ENCODE measurements around the gene FOXO6.

The FOXO6 gene

DNA sequence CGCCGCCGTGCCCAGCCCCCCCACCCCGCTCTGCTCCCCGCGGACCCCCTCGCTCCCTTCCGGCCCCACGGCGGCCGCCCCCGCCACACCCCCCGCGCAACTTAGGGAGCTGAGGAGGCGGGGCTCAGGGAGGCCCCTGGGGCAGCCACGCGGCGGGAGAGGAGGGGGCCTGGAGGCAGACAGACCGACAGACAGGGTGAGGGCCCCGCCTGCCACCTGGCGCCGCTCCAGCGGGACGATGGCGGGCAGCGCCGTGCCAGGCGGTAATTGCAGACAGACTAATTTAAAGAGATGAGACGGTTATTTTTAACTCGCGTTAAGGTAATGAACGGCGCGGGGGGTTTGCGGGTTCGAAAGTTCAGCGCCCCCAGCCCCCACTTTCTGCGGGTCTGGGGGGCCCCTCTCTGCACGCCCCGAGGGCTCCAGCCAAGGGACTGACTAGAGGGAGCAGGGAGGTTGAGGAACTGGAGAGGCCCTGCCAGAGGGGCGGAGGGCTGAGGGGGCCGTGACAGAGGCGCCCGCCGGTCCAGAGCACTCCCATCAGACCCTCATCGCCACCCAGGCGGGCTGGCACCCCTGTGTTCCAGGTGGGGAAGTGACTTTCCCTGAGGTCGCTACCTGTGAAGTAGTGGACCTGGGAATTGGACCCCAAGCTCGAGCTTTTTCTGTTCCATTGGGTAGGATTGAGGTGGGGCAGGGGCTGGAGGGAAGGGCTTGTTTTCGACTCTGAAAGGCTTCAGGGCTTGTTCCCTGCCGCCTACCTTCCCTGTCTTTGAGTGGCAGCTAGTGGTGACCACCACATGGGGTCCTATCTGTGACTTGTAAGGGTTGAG lies 5.4 kb downstream of the FOXO6 start:
- peak; percentile 38 for DNase-seq (ENCODE audit: low spot score)

DNA sequence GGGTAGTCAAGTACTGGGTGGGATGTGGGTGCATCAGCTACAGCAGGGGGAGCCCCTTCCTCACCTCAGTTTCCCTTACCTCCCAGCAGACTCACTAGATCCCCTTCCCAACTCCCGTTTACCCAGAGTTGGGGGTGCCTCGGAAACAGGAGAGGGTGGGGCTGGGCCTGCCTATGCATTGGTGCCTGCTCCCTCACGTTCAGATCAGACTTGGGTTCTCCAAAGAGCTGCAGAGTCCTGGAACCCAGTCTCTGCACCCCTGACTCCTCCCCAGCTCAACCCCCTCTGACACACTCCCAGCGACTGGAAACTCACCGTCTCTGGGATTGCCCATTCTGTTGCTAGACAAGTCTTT lies 6.0 kb downstream of the FOXO6 start:
- no peak for DNase-seq (ENCODE audit: low spot score)

GRCh38 chr1:41368366-41368765 lies 7.1 kb downstream of the FOXO6 start:
- no peak for DNase-seq (ENCODE audit: low spot score)

DNA sequence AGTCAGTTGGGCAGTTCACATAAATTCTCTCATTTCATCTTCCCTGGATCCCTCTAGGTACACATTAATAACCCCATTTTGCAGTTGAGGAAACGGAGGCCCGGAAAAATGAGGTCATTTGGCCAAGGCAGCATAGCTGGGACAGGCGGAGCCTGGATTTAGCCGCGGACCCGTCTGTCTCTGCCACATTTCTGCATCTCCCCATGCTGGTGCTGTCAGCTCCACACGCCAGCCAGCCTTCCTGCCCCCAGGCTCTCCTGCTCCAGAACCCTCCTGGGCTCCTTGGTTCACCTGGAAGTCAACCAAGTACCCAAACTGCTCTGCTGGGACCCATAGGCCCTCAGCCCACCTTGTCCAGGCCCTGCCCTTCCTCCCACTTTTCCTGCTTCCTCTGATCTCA lies 7.6 kb downstream of the FOXO6 start:
- DNase-seq (ENCODE audit: low spot score) = no peak

- no peak for DNase-seq (ENCODE audit: low spot score)
Measured at GRCh38 chr1:41369531-41369930, 8.3 kb downstream of the FOXO6 start.

- no peak for DNase-seq (ENCODE audit: low spot score)
Measured at GRCh38 chr1:41370225-41370624, 9.0 kb downstream of the FOXO6 start.

DNA sequence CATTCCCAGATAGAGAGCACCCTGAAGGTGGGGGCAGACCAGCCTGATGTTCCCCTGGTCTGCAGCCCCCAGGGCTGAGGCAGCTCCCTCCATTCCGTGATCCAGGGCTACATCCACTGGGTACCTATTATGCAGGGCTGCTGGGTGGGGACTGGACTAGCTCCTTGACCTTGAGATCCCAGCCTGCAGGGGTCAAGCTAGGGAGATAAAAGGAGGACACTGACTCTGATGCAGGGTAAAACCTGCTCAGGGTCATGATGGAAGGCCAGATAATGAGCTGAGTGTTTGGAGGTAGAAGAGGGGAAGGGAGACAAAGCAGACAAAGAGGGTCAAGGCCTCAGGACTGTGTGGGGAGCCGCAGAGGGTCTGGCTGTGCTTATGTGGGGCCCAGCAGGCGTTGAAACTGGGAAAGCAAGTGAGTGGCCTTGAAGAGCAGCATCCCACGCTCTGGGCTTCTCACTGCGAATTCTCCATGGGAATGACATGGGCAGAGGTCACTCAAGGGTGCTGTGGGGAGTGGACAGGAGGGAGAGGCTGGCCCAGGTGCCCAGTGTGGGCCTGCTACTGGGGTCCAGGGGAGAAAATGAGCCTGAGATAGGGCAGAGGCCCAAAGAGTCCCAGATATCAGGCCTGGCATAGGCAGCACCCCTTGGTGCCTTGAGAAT lies 9.7 kb downstream of the FOXO6 start:
- no peak for DNase-seq (ENCODE audit: low spot score)

DNA sequence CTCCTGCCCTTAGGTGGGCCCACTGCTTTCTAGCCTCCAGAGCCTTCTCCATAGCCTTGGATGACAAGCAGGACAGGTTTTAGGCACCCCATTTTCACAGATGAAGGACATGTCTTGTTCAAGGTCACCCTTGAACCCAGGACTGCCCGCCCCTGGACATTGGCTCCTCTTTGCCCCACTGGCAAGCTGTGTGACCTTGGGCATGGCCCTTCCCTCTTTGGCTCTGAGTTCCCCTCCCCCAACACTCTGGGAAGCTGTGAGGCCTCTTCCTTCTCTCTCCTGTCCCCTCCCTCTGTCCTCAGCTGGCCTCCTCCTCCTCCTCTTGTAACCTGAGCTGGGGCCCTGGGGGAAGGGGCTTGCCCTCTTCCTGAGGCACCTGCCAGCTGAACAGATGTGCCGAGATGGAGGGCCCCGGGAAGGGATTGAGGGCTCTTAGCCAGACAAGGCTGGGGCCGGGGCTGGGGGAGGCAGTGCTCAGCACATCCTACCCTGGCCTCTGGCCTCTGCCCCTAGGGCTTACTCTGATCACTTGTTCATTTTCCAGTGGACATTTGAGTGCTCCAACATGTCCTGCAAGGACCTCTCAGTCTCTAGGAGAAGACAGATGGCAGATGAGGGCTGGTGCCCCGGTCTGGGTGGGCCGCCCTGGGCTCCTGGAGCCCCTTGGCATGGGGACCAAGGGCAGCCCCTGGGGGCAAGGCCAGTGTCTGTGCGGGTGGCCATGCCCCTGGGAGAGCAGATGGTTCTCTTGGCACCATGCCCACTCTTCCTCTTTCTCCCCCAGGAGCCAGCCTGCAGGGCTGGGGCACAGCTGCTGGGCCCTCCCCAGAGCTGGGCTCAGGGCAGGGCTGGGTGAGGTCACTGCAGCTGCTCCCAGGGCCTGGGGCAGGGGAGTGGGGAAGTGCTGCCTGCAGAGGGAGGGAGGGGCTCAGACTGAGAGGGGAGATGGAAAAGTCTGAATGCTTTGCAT lies 10.7 kb downstream of the FOXO6 start:
- no peak for DNase-seq (ENCODE audit: low spot score)

DNA sequence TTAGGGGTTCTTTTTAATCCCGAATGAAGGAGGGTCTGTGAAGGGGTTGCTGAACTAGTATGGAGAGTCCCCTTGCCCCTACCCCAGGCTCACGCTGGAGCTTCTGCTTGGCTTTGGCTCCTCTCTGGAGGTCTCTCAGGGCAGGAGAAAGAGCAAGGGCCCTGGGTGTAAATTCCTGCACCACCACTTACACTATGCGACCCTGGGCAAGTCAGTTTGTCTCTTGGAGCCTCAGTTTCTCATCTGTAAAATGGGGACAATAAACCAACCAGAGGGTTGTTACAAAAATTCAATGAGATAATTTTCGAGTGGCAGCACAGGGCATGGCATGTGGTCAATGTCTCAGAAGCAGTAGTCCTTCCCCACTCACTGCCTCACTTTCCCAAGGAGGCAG lies 11.4 kb downstream of the FOXO6 start:
- no peak for DNase-seq (ENCODE audit: low spot score)

DNA sequence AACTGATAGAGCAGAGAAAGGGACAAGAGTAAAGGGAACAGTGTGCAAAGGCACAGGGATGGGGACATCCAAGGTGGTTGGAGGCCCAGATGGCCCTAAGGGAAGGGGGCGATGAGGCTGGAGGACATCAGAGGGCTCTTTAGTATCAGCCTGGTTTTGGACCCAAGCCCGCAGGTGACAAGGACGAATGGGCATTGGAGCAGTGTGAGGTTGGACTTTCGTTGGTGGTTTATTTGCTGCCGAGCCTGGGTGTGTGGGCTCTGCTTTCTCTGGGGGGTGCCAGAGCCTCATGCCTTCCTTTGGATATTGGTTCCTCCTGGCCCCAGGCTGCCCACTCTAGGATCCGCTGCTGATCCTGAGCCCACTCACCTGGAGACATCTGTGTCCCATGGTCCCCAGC lies 12.1 kb downstream of the FOXO6 start:
- DNase-seq (ENCODE audit: low spot score) = no peak

DNA sequence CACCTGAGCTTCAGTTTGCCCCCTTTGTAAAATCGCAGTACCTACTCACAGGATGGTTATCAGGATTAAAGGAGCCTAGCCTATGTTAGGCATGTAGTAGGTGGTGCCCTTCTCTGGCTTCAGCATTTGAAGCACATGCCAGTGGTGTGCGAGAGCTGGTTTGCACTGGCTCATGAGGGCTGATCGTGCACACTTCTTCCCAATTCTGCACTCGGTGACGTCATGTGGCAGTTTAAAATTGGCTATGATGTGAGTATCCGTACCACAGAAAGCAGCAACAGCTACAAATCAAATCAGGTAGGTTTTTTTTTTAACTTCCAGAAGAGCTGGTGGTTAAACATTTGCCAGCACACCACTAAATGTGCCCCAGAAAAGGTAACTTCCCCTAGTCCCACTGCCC lies 13.5 kb downstream of the FOXO6 start:
- no peak for DNase-seq (ENCODE audit: low spot score)

DNA sequence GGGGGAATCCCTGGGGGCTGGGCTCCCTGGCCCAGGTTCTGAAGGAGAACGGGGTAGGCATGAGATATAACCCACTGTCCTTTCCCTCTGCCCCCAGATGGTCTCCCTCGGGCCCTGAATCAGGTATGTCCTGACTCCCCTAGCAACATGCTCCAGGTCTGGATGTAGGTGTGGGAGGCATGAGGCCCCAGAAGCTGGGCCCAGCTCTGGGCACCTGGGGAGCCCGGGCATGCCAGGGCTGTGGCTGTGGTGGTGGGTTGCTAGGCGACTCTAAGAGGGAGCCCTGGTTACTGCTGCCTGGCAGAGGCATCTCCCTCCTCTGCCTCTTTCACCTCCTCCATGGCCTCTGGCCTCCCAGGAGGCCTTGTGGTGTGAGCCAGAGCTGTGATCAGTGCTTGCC lies 16.2 kb downstream of the FOXO6 start:
- no peak for DNase-seq (ENCODE audit: low spot score)

DNA sequence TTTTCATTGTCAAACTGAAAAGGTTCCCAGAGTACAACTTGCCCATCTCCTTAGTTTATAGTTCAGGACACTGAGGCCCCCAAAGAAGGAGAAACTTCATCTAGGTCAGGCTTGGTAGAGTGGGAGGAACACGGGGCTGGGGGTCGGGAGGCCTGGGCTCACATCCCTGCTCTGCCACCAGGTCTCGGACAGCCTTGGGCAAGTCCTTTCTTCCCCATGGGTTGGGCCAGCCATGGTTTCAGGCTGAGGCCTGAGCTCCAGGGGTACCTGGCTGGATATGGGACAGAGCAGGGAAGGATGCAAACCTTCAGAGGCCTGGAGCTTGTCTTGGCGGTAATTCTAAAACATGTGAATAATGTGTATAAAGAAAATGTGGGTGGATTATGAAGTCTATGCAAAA lies 17.0 kb downstream of the FOXO6 start:
- no peak for DNase-seq (ENCODE audit: low spot score)

DNA sequence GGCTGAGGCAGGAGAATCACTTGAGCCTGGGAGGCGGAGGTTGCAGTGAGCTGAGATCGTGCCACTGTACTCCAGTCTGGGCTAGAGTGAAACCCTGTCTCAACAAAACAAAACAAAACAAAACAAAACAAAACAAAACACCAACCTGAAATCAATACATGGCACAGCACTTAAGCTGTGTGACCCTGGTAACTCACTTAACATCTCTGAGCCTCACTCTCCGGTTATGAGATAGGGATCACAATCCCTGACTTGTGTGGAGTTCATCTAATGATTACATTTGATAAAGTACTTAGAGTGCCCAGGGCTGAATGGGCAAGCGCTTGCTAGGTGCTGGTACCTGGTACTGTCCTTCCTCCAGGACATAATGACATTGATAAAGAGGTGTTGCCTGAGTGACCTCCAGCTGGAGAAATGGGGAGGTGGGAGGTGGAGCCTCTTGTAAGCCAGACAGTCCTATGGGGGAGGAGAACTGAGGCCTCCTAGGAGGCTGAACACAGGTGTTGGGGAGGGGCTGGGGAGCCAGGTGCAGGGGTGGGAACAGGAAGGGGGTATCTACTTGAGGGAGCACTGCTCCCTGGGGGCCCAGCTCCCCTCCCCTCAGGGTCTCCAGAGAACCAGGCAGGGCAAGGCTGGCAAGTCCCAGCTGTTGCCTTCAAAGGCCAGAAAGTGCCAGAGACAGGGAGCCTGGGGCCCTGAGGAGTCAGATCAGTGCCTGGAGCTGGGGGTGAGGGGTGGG lies 17.9 kb downstream of the FOXO6 start:
- no peak for DNase-seq (ENCODE audit: low spot score)

- DNase-seq (ENCODE audit: low spot score) = no peak
Measured at GRCh38 chr1:41379738-41380130, 18.5 kb downstream of the FOXO6 start.

DNA sequence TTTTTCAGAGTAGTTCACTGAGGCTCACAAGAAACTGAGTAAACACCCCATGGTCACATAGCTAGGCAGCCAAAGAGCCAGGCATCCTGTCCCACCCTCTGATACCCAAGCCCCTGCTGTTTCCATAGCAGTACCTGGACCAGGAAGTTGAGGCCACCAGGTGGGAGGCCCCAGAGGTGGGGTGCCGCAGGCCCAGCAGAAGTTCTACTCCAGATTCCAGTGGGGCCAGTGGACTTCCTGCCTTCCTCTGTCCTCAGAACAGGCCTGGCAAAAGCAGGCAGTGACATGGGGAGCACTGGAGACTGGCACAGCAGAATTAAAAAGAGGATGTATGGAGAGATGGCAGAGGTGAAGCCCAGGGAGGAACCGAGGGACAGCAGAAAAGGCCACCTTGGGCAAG lies 19.0 kb downstream of the FOXO6 start:
- no peak for DNase-seq (ENCODE audit: low spot score)

GRCh38 chr1:41380979-41381691 lies 19.9 kb downstream of the FOXO6 start:
- no peak for DNase-seq (ENCODE audit: low spot score)

DNA sequence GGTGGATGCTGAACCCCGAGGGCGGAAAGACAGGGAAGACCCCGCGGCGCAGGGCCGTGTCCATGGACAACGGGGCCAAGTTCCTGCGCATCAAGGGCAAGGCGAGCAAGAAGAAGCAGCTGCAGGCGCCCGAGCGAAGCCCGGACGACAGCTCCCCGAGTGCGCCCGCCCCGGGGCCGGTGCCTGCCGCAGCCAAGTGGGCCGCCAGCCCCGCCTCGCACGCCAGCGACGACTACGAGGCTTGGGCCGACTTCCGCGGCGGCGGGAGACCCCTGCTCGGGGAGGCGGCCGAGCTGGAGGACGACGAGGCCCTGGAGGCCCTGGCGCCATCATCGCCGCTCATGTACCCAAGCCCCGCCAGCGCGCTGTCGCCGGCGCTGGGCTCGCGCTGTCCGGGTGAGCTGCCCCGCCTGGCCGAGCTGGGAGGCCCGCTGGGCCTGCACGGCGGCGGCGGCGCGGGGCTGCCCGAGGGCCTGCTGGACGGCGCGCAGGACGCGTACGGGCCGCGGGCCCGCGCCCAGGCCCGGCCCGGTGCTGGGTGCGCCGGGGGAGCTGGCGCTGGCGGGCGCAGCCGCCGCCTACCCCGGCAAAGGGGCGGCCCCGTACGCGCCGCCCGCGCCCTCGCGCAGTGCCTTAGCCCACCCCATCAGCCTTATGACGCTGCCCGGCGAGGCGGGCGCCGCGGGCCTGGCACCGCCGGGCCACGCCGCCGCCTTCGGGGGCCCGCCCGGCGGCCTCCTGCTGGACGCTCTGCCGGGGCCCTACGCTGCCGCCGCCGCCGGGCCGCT lies 20.7 kb downstream of the FOXO6 start:
- peak; percentile 21 for DNase-seq (ENCODE audit: low spot score)

DNA sequence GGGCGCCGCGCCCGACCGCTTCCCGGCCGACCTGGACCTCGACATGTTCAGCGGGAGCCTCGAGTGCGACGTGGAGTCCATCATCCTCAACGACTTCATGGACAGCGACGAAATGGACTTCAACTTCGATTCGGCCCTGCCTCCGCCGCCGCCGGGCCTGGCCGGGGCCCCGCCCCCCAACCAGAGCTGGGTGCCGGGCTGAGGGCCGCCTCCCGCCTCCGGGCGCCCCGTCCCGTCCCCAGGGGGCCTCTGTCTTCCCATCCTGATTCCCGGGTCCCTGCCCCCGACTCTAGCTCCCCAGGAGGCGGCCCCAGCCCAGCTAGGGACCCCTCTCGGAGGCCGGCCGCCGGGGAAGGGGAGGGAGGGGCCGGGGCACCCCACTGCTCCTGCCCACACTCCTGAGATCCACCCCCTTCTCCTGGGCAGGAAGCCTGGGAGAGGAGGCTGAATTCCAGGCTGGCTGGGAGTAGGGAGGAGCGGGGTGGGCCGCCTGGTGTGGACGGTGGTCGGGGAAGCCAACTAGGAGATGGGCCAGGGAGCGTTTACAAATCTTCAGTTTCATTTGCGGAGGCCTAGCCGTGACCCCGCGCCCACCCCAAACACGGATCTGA lies 21.4 kb downstream of the FOXO6 start:
- no peak for DNase-seq (ENCODE audit: low spot score)

All from CD4-positive, alpha-beta T cell treated with Interleukin-15 for 4 hours (primary cell).